SK-N-SH treated with all-trans-retinoic acid at 6 μM for 48 hours (cell line): ENCODE results near the gene RENBP.

ENCODE experiments used
- ATAC-seq: fragments of 200-7000 bp; cut with Tn5 transposase; 3 replicates; pipeline ENCODE4 v1.9.1; 2020; ENCODE audit warnings: mild to moderate bottlenecking, moderate library complexity
- ARNTL ChIP-seq: fragments of 450-650 bp; formaldehyde crosslinking; IDR thresholded peaks from 2 replicates; pipeline ENCODE4 v1.5.0; 2020; ENCODE audit warnings: low read depth, mild to moderate bottlenecking, moderate library complexity, borderline replicate concordance
- CREB5 ChIP-seq: fragments of 250-450 bp; sonication (Bioruptor Pico); IDR thresholded peaks from 2 replicates; pipeline ENCODE4 v1.5.1; 2020; ENCODE audit warnings: low read depth, mild to moderate bottlenecking, moderate library complexity
- CSDC2 ChIP-seq: fragments of 250-450 bp; sonication (Bioruptor Pico); IDR thresholded peaks from 2 replicates; pipeline ENCODE4 v1.5.0; 2020; ENCODE audit warnings: mild to moderate bottlenecking, moderate library complexity
- CSRNP3 ChIP-seq: fragments of 250-450 bp; sonication (Bioruptor Pico); IDR thresholded peaks from 2 replicates; pipeline ENCODE4 v1.5.1; 2021; ENCODE audit warnings: mild to moderate bottlenecking, moderate library complexity
- GLIS3 ChIP-seq: fragments of 250-450 bp; sonication (Bioruptor Pico); IDR thresholded peaks from 2 replicates; pipeline ENCODE4 v1.5.0; 2020; ENCODE audit warnings: mild to moderate bottlenecking, moderate library complexity
- ISL1 ChIP-seq: fragments of 250-450 bp; sonication (Bioruptor Pico); IDR thresholded peaks from 2 replicates; pipeline ENCODE4 v2.1.2; 2022; ENCODE audit warnings: mild to moderate bottlenecking, moderate library complexity
- PATZ1 ChIP-seq: fragments of 250-450 bp; sonication (Bioruptor Pico); IDR thresholded peaks from 2 replicates; pipeline ENCODE4 v1.8.0; 2020; ENCODE audit warnings: mild to moderate bottlenecking, moderate library complexity, borderline replicate concordance
- POU6F1 ChIP-seq: fragments of 250-450 bp; sonication (Bioruptor Pico); IDR thresholded peaks from 2 replicates; pipeline ENCODE4 v1.8.0; 2021; ENCODE audit warnings: low read depth, mild to moderate bottlenecking, moderate library complexity, borderline replicate concordance
- PPARA ChIP-seq: fragments of 250-450 bp; sonication (Bioruptor Pico); IDR thresholded peaks from 2 replicates; pipeline ENCODE4 v1.5.0; 2020; ENCODE audit warnings: mild to moderate bottlenecking, borderline replicate concordance
- TCF4 ChIP-seq: fragments of 250-450 bp; sonication (Bioruptor Pico); IDR thresholded peaks from 2 replicates; pipeline ENCODE4 v1.8.0; 2021; ENCODE audit warnings: mild to moderate bottlenecking, moderate library complexity, borderline replicate concordance
- TOX ChIP-seq: fragments of 250-450 bp; sonication (Bioruptor Pico); IDR thresholded peaks from 2 replicates; pipeline ENCODE4 v1.8.0; 2021; ENCODE audit warnings: mild to moderate bottlenecking, moderate library complexity, borderline replicate concordance
- TSHZ2 ChIP-seq: fragments of 250-450 bp; sonication (Bioruptor Pico); IDR thresholded peaks from 2 replicates; pipeline ENCODE4 v1.5.0; 2020; ENCODE audit warnings: mild to moderate bottlenecking, moderate library complexity
- ZC3H10 ChIP-seq: fragments of 250-450 bp; sonication (Bioruptor Pico); IDR thresholded peaks from 2 replicates; pipeline ENCODE4 v1.5.1; 2021; ENCODE audit warnings: mild to moderate bottlenecking, moderate library complexity
- ZFP3 ChIP-seq: fragments of 250-450 bp; sonication (Bioruptor Pico); IDR thresholded peaks from 2 replicates; pipeline ENCODE4 v1.5.0; 2020; ENCODE audit warnings: mild to moderate bottlenecking, moderate library complexity
- ZFP30 ChIP-seq: fragments of 450-650 bp; formaldehyde crosslinking; IDR thresholded peaks from 2 replicates; pipeline ENCODE4 v1.5.0; 2022; ENCODE audit warnings: mild to moderate bottlenecking, moderate library complexity
- ZNF70 ChIP-seq: fragments of 450-650 bp; formaldehyde crosslinking; IDR thresholded peaks from 2 replicates; pipeline ENCODE4 v1.5.0; 2020; ENCODE audit warnings: mild to moderate bottlenecking, moderate library complexity
- ZNF8 ChIP-seq: fragments of 450-650 bp; formaldehyde crosslinking; IDR thresholded peaks from 2 replicates; pipeline ENCODE4 v1.5.0; 2020; ENCODE audit warnings: mild to moderate bottlenecking, moderate library complexity

The RENBP gene

GRCh38 chrX:153957224-153957623 lies 12.8 kb upstream of the RENBP start (continued):
- TF ChIP-seq ISL1 (CRISPR knock-in tag) (no peak), ZNF8 (no peak), ZFP30 (CRISPR knock-in tag) (no peak), CSRNP3 (CRISPR knock-in tag) (no peak), PPARA (no peak), ZC3H10 (CRISPR knock-in tag) (no peak)
- TF ChIP-seq, all 23 proteins: peak for 0

- ATAC-seq, result no peak
- TF ChIP-seq PATZ1, result no peak
Measured at GRCh38 chrX:153956044-153956907, 11.8 kb upstream of the RENBP start.

GRCh38 chrX:153955228-153955732 lies 10.8 kb upstream of the RENBP start:
- ATAC-seq, result no peak
- TF ChIP-seq GLIS3 (CRISPR knock-in tag) (no peak), ZNF8 (no peak), ZC3H10 (CRISPR knock-in tag) (no peak), ZFP30 (CRISPR knock-in tag) (no peak), ZFP3 (CRISPR knock-in tag) (no peak), CSDC2 (CRISPR knock-in tag) (no peak), TOX (CRISPR knock-in tag) (no peak), ZNF70 (CRISPR knock-in tag) (no peak), TSHZ2 (no peak), PATZ1 (no peak), ARNTL (CRISPR knock-in tag) (no peak), POU6F1 (CRISPR knock-in tag) (no peak), CREB5 (CRISPR knock-in tag) (no peak), TCF4 (no peak), ISL1 (CRISPR knock-in tag) (no peak), CSRNP3 (CRISPR knock-in tag) (no peak)
